Ovary (tissue), 3 donors: Measurements from ENCODE around the gene APOBEC3H.

Experiments used
- EP300 ChIP-seq: sonication (generic); formaldehyde crosslinking; IDR thresholded peaks from one replicate; pipeline ENCODE4 v1.6.1; 2017; ENCODE audit warnings: antibody characterized with exemption
- POLR2A ChIP-seq: fragments of 450-650 bp; IDR thresholded peaks from one replicate; pipeline ENCODE4 v1.6.1; 2017; ENCODE audit warnings: antibody characterized with exemption, mild to moderate bottlenecking, moderate library complexity
- TF ChIP-seq, protein P1 (sequence below), 3 donors: fragments of 450-650 bp in 2 of 3; fragments of 200-600 bp in 1 of 3; IDR thresholded peaks; one replicate each; pipeline versions ENCODE4 v1.5.1 to v1.8.0; 2016 to 2022; ENCODE audit warnings: antibody characterized with exemption in 3 of 3, mild to moderate bottlenecking in 1 of 3
- donor health status: DM: no; HTN: no; CAD: no.

DNA sequence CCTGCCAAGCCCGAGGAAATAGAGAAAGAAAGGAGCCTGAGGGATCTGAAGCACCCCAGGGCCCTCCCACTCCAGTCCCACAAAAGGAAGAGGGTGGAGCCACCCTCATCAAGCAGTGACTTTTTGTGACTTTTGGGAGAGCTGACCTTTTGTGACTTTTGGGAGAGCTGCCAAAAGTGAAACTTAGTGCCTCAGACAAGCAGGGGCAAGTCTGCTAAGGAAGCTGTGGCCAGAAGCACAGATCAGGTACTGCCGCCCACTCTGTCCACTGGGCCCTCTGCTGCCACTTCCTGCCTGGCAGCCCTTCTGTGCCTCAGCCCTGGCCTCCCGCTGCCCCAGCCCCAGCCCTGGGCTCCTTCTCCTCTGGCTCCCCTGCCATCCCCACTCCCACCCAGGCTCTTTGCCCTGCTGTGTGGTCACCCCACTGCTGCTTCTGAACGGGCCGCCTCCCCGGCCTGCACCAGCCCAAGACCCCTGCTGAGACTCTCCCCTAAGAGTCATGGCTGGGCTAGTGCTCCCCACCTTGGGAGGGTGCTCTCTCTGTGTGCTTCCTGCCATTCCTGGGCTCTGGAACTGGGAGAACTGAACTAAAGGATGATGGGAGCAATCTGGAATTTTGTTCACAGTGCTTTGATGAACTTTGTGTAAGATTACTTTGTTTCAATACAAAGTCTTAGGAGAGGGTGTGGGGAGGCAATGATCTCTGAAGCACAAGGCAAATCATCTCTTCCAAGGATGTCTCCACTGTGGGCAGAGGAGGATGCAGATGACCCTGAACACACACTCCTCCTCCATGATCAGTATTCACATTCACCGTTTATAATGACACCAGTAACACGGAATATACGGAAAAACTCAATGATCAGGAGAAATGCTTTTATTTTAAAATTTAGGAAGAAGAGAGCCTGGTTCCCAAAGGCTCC, at the start of gene APOBEC3H:
- TF ChIP-seq, protein P1, sequence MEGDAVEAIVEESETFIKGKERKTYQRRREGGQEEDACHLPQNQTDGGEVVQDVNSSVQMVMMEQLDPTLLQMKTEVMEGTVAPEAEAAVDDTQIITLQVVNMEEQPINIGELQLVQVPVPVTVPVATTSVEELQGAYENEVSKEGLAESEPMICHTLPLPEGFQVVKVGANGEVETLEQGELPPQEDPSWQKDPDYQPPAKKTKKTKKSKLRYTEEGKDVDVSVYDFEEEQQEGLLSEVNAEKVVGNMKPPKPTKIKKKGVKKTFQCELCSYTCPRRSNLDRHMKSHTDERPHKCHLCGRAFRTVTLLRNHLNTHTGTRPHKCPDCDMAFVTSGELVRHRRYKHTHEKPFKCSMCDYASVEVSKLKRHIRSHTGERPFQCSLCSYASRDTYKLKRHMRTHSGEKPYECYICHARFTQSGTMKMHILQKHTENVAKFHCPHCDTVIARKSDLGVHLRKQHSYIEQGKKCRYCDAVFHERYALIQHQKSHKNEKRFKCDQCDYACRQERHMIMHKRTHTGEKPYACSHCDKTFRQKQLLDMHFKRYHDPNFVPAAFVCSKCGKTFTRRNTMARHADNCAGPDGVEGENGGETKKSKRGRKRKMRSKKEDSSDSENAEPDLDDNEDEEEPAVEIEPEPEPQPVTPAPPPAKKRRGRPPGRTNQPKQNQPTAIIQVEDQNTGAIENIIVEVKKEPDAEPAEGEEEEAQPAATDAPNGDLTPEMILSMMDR (IDR thresholded peaks at IDR 0.05) = no peak
- TF ChIP-seq POLR2A = no peak
- no peak for TF ChIP-seq EP300
